ENCODE measurements around the gene HECTD4. TPM values are rescaled to one million over a fixed set of nuclear protein-coding genes. Genes with fewer than 3 reads are reported as not detected.

HECTD4 gene
- total RNA-seq, 1 donor from 2014 or later: 10.4 TPM

DNA sequence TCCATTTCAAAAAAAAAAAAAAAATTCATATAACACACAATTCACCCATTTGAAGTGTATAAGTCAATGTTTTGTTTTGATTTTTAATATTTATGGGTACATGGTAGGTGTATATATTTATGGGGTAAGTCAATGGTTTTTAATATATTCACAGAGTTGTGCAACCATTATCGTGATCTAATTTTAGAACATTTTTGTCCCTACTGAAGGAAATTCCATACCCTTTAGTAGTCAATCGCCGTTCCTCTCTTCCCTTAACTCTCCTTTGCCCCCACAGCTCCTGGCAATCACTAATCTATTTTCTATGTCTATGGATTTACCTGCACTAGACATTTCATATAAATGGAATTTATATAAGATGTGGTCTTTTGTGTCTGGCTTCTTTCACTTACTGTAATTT, 164.1 kb downstream of the HECTD4 start:
- TF ChIP-seq, protein P1, sequence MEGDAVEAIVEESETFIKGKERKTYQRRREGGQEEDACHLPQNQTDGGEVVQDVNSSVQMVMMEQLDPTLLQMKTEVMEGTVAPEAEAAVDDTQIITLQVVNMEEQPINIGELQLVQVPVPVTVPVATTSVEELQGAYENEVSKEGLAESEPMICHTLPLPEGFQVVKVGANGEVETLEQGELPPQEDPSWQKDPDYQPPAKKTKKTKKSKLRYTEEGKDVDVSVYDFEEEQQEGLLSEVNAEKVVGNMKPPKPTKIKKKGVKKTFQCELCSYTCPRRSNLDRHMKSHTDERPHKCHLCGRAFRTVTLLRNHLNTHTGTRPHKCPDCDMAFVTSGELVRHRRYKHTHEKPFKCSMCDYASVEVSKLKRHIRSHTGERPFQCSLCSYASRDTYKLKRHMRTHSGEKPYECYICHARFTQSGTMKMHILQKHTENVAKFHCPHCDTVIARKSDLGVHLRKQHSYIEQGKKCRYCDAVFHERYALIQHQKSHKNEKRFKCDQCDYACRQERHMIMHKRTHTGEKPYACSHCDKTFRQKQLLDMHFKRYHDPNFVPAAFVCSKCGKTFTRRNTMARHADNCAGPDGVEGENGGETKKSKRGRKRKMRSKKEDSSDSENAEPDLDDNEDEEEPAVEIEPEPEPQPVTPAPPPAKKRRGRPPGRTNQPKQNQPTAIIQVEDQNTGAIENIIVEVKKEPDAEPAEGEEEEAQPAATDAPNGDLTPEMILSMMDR (conservative IDR thresholded peaks at IDR 0.05; ENCODE audit: low read depth, low read length): no peak
- H3K4me3 ChIP-seq (ENCODE audit: low read depth, low read length): no peak overlapping the region
- no peak for DNase-seq (ENCODE audit: low read depth)

DNA sequence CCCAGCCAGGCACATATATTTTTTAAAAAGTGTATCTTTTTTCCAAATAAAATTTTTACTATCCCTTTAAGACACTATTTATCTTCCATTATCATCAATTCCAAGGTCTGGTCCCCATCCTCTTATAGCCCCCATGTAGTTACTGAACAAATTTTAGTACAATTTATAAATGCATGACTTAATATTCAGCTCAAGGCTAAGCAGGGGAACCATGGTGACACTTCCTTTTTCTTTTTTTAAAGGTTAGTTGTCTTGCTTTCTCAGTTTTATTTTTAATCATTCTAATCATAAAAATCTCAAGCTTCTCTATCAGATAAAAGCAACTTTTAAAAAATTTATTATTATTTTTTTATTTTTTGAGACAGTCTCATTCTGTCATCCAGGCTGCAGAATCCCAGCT, 164.6 kb downstream of the HECTD4 start:
- no peak for DNase-seq (ENCODE audit: low read depth)
- TF ChIP-seq, protein P1 (conservative IDR thresholded peaks at IDR 0.05; ENCODE audit: low read depth, low read length): no peak
- no peak overlapping the region for H3K4me3 ChIP-seq (ENCODE audit: low read depth, low read length)

DNA sequence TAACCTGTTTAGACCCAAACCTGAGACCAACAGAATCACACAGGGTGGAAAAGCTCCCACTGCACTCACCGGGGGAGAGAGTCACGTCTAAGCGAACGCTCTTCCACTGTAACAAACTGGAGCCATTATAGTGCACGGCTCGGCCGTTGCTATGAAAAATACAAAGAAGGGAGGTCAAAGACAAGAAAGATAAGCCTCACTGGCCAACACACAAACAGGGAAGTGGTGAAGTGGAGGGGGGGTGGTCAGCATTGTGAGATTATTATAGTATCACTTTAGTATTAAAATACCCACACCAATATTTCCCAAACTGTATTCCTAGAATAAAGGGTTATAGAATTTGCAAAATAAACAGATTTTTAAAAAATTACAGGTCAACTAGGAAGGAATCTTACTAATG, 166.0 kb downstream of the HECTD4 start:
- no peak for DNase-seq (ENCODE audit: low read depth)
- no peak overlapping the region for H3K4me3 ChIP-seq (ENCODE audit: low read depth, low read length)
- TF ChIP-seq, protein P1 (conservative IDR thresholded peaks at IDR 0.05; ENCODE audit: low read depth, low read length): no peak

DNA sequence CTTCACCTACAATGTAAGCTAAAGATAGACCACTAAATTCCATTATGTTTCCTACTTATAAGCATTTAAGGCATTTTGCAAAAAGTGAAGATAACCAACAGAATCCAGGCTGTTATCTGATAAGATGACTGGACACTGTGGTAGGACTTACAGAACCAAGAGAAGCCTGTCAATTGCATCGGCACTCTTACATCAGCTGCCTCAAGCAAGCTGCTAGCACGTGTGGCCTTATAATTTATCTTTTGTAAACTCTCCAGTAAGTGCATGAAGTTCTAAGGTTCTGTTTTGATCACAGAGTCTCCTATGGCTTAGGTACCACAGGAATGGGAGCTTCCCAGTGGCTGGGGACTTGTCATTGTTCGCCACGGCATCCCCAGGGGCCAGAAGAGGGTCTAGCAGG, 168.2 kb downstream of the HECTD4 start:
- no peak overlapping the region for H3K4me3 ChIP-seq (ENCODE audit: low read depth, low read length)
- TF ChIP-seq, protein P1 (conservative IDR thresholded peaks at IDR 0.05; ENCODE audit: low read depth, low read length): no peak
- DNase-seq (ENCODE audit: low read depth): no peak

DNA sequence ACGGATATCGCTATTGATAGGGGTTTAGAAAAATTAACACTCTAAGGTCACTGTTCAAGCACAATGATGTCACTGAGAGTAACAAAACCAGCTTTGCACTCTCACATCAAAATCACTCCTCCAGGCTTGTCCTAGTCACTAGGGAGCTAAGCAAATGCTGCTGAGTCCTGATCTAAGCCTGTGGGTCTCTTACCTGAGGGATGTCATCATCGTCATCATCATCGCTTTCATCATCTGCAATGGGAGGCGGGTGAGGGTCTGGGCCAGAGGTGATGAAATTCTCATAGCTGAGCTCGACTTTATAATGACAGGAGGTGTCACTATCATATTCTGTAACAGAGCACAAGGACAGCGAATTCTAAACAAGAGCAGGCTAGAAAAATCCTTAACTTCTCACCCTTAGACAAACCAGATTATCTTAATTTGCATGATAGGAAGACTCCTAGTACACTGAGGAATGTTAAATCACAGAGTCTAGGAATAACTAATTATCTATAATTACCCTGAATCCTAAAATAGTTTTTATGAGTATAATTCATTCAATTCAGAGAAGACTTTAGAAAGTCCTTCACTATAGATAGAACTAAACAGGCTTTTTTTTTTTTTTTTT, 173.8 kb downstream of the HECTD4 start:
- no peak overlapping the region for H3K4me3 ChIP-seq (ENCODE audit: low read depth, low read length)
- DNase-seq (ENCODE audit: low read depth): no peak
- TF ChIP-seq, protein P1 (conservative IDR thresholded peaks at IDR 0.05; ENCODE audit: low read depth, low read length): no peak

DNA sequence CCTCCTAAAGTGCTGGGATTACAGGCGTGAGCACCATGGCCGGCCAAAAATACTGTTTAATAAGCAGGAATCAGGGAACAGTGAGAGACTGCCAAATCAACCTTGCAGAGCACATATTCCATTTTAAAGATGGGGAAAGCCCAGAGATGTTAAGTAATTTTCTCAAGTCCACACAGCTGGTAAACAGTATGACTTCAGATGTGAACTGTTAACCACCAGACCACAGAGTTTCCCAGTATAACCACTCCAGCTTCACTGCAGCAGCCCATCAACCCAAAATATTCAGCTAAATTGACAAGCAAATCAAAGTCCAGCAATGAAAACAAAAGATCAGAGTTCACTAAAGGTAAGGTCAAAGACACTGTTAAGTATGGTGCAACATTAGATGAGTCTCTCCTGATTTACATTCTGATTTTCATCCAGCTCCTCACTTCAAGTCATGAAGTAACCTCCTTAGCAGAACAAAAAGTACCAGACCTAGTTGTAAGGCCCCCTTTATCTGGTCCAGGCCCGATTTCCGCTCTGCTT, 174.8 kb downstream of the HECTD4 start:
- DNase-seq (ENCODE audit: low read depth): no peak
- TF ChIP-seq, protein P1 (conservative IDR thresholded peaks at IDR 0.05; ENCODE audit: low read depth, low read length): no peak
- H3K4me3 ChIP-seq (ENCODE audit: low read depth, low read length): no peak overlapping the region

DNA sequence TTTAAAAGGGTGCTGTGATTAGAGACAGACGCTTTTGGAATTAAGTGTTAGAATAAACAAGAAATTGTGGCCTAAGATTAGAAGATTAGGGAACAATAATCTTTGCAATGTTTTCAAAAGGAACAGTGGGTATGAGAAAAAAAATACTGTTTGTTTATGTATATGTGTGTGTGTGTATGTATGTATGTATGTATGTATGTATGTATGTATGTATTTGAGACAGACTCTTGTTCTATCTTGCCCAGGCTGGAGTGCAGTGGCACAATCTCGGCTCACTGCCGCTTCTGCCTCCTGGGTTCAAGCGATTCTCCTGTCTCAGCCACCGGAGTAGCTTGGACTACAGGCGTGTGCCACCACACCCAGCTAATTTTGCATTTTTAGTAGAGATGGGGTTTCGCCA, 175.3 kb downstream of the HECTD4 start:
- no peak overlapping the region for H3K4me3 ChIP-seq (ENCODE audit: low read depth, low read length)
- DNase-seq (ENCODE audit: low read depth): no peak
- TF ChIP-seq, protein P1 (conservative IDR thresholded peaks at IDR 0.05; ENCODE audit: low read depth, low read length): no peak

All from epithelial cell of proximal tubule (primary cell).